ENCODE data around the gene PNMA8C.

DNA sequence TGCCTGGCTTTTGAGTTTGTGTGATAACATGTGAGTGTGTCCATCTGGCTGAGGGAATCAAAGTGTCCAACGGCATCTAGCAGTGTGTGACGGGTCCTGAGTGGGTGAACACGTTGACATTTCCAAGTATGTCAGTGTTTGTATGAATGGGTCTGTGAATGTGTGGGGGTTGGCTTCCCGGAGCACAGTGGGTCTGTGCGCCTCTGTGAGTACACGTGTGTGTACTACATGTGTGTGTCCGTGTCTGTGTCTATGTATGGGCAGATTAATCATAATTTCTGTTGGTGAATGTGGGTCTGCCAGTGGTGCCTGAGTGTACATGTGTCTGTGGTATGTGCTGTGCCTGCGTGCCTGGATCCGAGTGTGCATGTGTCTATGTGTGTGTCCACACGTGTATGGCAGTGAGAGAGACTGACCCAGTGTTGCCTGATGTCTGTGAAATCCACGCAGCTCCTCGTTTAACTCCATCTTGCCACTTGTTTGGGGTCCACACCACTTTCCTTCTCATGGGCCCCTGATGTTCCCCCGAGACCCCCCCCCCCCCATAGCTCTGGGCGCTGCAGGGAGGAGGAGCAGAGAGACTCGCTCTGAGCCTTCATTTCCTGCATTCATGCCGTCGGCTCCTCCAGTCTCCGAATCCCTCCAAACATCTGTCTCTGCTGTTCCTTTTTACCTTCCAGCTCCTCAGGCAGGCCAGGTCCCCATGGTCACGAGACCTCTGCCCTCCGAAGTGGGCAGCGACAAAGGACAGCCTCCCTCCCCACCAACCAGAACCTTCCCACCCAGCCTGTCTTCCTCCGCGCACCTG, 20.7 kb downstream of the PNMA8C start:
- TF ChIP-seq POLR2A (IDR thresholded peaks at IDR 0.05; ENCODE audit: low read length) = no peak
- TF ChIP-seq GATA1 (IDR thresholded peaks at IDR 0.05; ENCODE audit: low read depth, low read length) = no peak
